DLD1 (cell line): ENCODE results near the gene DIAPH2.

ENCODE experiments used
- in situ Hi-C: cut with HindIII; loops from 2 replicates; pipeline ENCODE4 v1.10.0; 2017; ENCODE audit warnings: low sequenced_read_pairs

The DIAPH2 gene

GRCh38 chrX:97158269-97158668, 473.6 kb downstream of the DIAPH2 start:
- in situ Hi-C loops = no loop called here

GRCh38 chrX:97159916-97160800, 475.5 kb downstream of the DIAPH2 start:
- in situ Hi-C loops = no loop called here

GRCh38 chrX:97167333-97167732, 482.7 kb downstream of the DIAPH2 start:
- in situ Hi-C loops = no loop called here

- in situ Hi-C loops = no loop called here
Observed at GRCh38 chrX:97168646-97169045, 484.0 kb downstream of the DIAPH2 start.

GRCh38 chrX:97175147-97175546, 490.5 kb downstream of the DIAPH2 start:
- in situ Hi-C loops = no loop called here

- in situ Hi-C loops = no loop called here
Observed at GRCh38 chrX:97189668-97190067, 505.0 kb downstream of the DIAPH2 start.

- in situ Hi-C loops = no loop called here
Observed at GRCh38 chrX:97199501-97199900, 514.9 kb downstream of the DIAPH2 start.

GRCh38 chrX:97200454-97200853, 515.8 kb downstream of the DIAPH2 start:
- in situ Hi-C loops = no loop called here

- in situ Hi-C loops = no loop called here
Observed at GRCh38 chrX:97210501-97210900, 525.9 kb downstream of the DIAPH2 start.

GRCh38 chrX:97211070-97211469, 526.4 kb downstream of the DIAPH2 start:
- in situ Hi-C loops = no loop called here

- in situ Hi-C loops = no loop called here
Observed at GRCh38 chrX:97215186-97215585, 530.5 kb downstream of the DIAPH2 start.

- in situ Hi-C loops = no loop called here
Observed at GRCh38 chrX:97224148-97224547, 539.5 kb downstream of the DIAPH2 start.

GRCh38 chrX:97229318-97229717, 544.7 kb downstream of the DIAPH2 start:
- in situ Hi-C loops = no loop called here

GRCh38 chrX:97230948-97231347, 546.3 kb downstream of the DIAPH2 start:
- in situ Hi-C loops = no loop called here

- in situ Hi-C loops = no loop called here
Observed at GRCh38 chrX:97234471-97235081, 549.9 kb downstream of the DIAPH2 start.

GRCh38 chrX:97238632-97239031, 554.0 kb downstream of the DIAPH2 start:
- in situ Hi-C loops = no loop called here

- in situ Hi-C loops = no loop called here
Observed at GRCh38 chrX:97252111-97252510, 567.5 kb downstream of the DIAPH2 start.

GRCh38 chrX:97260679-97261078, 576.0 kb downstream of the DIAPH2 start:
- in situ Hi-C loops = no loop called here

GRCh38 chrX:97266406-97267121, 581.9 kb downstream of the DIAPH2 start:
- in situ Hi-C loops = no loop called here

GRCh38 chrX:97267396-97268181, 582.9 kb downstream of the DIAPH2 start:
- in situ Hi-C loops = no loop called here

- in situ Hi-C loops = no loop called here
Observed at GRCh38 chrX:97268182-97268680, 583.6 kb downstream of the DIAPH2 start.
